Parathyroid adenoma (tissue), 2 donors: Measurements from ENCODE around the gene WDR5.
A peak's percentile ranks its signal among the peaks of the same experiment; 100 is the strongest.

Source experiments
- H2AFZ ChIP-seq: fragments of 300-600 bp; sonication (generic); one replicate; pipeline ENCODE4 v1.7.0; 2017; ENCODE audit warnings: antibody characterized with exemption, mild to moderate bottlenecking
- H3K27ac ChIP-seq: fragments of 300-600 bp; sonication (generic); one replicate; pipeline ENCODE4 v1.7.0; 2017
- H3K27me3 ChIP-seq: fragments of 300-600 bp; sonication (generic); one replicate; pipeline ENCODE4 v1.7.0; 2017; ENCODE audit warnings: low read length; ENCODE audit not compliant: control insufficient read depth, insufficient read depth
- H3K36me3 ChIP-seq: fragments of 300-600 bp; sonication (generic); one replicate; pipeline ENCODE4 v1.7.0; 2017; ENCODE audit warnings: low read length; ENCODE audit not compliant: control insufficient read depth, insufficient read depth
- H3K4me1 ChIP-seq: fragments of 300-600 bp; sonication (generic); one replicate; pipeline ENCODE4 v1.7.0; 2017; ENCODE audit warnings: control low read depth
- H3K4me2 ChIP-seq: fragments of 300-600 bp; sonication (generic); one replicate; pipeline ENCODE4 v1.7.0; 2017; ENCODE audit warnings: low read length
- H3K4me3 ChIP-seq: fragments of 300-600 bp; sonication (generic); one replicate; pipeline ENCODE4 v1.7.0; 2017; ENCODE audit warnings: low read depth, low read length
- H3K79me2 ChIP-seq: fragments of 300-600 bp; sonication (generic); one replicate; pipeline ENCODE4 v1.7.0; 2017; ENCODE audit warnings: control low read depth
- H3K9ac ChIP-seq: fragments of 300-600 bp; sonication (generic); one replicate; pipeline ENCODE4 v1.7.0; 2017; ENCODE audit warnings: mild to moderate bottlenecking
- H3K9me3 ChIP-seq: fragments of 300-600 bp; sonication (generic); one replicate; pipeline ENCODE4 v1.7.0; 2017; ENCODE audit warnings: low read length; ENCODE audit not compliant: control insufficient read depth
- TF ChIP-seq, protein P1 (sequence below): fragments of 300-600 bp; sonication (generic); IDR thresholded peaks from one replicate; pipeline ENCODE4 v1.7.0; 2017; ENCODE audit warnings: antibody characterized with exemption, mild to moderate bottlenecking
- donor health status: primary hyperparathyroidism.

The WDR5 gene

DNA sequence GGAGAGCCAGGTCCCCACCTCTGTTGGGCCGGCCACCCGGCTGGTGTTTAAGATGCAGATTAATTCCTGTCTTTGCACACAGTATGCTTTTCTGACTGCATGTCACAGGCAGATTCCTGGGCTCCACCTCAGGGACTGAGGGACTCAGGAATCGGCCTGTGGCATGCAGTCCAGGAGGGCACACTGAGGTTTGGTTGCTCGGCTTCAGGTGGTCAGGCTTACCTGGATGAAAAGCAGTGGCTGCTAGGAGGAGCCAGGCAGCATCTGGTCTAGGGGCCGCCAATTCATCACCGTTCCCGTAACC lies 1.1 kb downstream of the WDR5 start:
- Histone ChIP-seq H3K27me3 (no peaks in the 10 kb centered on the region), H3K4me1 (peaks cover 3% of the 10 kb centered on the region), H3K4me2 (peak overlapping the region; percentile 98), H3K9me3 (no peaks in the 10 kb centered on the region), H3K79me2 (peaks cover 7% of the 10 kb centered on the region), H3K9ac (no peak overlapping the region), H2AFZ (no peak overlapping the region), H3K4me3 (peak overlapping the region; percentile 81), H3K27ac (no peak overlapping the region), H3K36me3 (no peaks in the 10 kb centered on the region)
- TF ChIP-seq, protein P1, sequence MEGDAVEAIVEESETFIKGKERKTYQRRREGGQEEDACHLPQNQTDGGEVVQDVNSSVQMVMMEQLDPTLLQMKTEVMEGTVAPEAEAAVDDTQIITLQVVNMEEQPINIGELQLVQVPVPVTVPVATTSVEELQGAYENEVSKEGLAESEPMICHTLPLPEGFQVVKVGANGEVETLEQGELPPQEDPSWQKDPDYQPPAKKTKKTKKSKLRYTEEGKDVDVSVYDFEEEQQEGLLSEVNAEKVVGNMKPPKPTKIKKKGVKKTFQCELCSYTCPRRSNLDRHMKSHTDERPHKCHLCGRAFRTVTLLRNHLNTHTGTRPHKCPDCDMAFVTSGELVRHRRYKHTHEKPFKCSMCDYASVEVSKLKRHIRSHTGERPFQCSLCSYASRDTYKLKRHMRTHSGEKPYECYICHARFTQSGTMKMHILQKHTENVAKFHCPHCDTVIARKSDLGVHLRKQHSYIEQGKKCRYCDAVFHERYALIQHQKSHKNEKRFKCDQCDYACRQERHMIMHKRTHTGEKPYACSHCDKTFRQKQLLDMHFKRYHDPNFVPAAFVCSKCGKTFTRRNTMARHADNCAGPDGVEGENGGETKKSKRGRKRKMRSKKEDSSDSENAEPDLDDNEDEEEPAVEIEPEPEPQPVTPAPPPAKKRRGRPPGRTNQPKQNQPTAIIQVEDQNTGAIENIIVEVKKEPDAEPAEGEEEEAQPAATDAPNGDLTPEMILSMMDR = no peak

- H3K27ac ChIP-seq = no peak overlapping the region
- TF ChIP-seq, protein P1 = no peak
- peaks cover 3% of the 10 kb centered on the region for H3K4me1 ChIP-seq
Observed at GRCh38 chr9:134138292-134138691, 2.4 kb downstream of the WDR5 start.

GRCh38 chr9:134139081-134139480 lies 3.2 kb downstream of the WDR5 start:
- H3K27ac ChIP-seq = no peak overlapping the region
- H3K36me3 ChIP-seq = no peaks in the 10 kb centered on the region
- no peaks in the 10 kb centered on the region for H3K9me3 ChIP-seq
- H3K9ac ChIP-seq = no peak overlapping the region
- no peak overlapping the region for H3K4me3 ChIP-seq
- no peaks in the 10 kb centered on the region for H3K27me3 ChIP-seq
- TF ChIP-seq, protein P1 = no peak
- peaks cover 7% of the 10 kb centered on the region for H3K79me2 ChIP-seq
- peaks cover 3% of the 10 kb centered on the region for H3K4me1 ChIP-seq
- no peak overlapping the region for H2AFZ ChIP-seq
- no peak overlapping the region for H3K4me2 ChIP-seq

More at GRCh38 chr9:134138292-134138691, 2.4 kb downstream of the WDR5 start:
- Histone ChIP-seq H3K27me3 (no peaks in the 10 kb centered on the region), H2AFZ (no peak overlapping the region), H3K4me3 (no peak overlapping the region), H3K9me3 (no peaks in the 10 kb centered on the region), H3K9ac (no peak overlapping the region), H3K4me2 (no peak overlapping the region), H3K79me2 (peaks cover 7% of the 10 kb centered on the region), H3K36me3 (no peaks in the 10 kb centered on the region)

DNA sequence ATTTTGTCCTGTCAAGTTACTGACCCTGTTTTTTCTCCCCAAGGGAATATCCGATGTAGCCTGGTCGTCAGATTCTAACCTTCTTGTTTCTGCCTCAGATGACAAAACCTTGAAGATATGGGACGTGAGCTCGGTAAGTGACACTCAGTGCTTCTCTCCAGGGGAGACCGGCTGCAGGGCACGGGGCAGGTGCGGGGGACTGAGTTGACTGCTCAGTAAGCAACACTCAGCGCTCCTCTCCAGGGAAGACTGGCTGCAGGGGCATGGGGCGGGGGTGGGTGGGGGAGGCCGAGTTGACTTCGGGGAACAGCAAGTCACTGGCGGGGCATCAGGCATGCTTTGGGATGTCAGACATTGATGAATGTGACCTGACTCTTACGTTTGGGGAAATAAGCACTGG lies 6.0 kb downstream of the WDR5 start:
- H3K36me3 ChIP-seq = no peaks in the 10 kb centered on the region
- no peak overlapping the region for H3K4me3 ChIP-seq
- no peaks in the 10 kb centered on the region for H3K27me3 ChIP-seq
- no peaks in the 10 kb centered on the region for H3K9me3 ChIP-seq
- no peaks in the 10 kb centered on the region for H3K4me1 ChIP-seq
- no peak overlapping the region for H2AFZ ChIP-seq
- no peak overlapping the region for H3K4me2 ChIP-seq
- TF ChIP-seq, protein P1 = no peak
- H3K27ac ChIP-seq = no peak overlapping the region
- H3K79me2 ChIP-seq = peaks cover 5% of the 10 kb centered on the region
- H3K9ac ChIP-seq = no peak overlapping the region

DNA sequence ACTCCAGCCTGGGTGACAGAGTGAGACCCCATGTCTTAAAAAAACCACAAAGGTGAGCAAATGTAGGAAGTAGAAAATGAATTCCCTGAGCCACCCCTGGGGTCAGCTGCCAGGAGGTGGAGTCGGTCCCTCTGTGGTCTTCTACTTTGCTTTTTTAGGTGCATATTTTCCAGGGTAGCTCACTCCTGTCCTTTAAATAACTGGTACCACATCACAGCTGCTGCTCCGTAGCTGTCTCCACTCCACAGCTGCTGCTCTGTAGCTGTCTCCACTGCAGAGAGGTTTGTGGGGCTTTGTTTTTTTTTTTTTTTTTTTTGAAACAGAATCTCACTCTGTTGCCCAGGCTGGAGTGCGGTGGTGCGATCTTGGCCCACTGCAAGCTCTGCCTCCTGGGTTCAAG lies 8.9 kb downstream of the WDR5 start:
- Histone ChIP-seq H3K9me3 (no peaks in the 10 kb centered on the region), H3K27ac (no peak overlapping the region), H3K36me3 (no peaks in the 10 kb centered on the region), H3K4me1 (no peaks in the 10 kb centered on the region), H3K27me3 (no peaks in the 10 kb centered on the region), H3K79me2 (no peaks in the 10 kb centered on the region), H3K9ac (no peak overlapping the region), H3K4me2 (no peak overlapping the region), H2AFZ (no peak overlapping the region), H3K4me3 (no peak overlapping the region)
- TF ChIP-seq, protein P1 = no peak
